Large intestine (tissue), 12 donors: ENCODE data around the gene IFITM5. TPM values are rescaled to one million over a fixed set of nuclear protein-coding genes. Genes with fewer than 3 reads are reported as not detected.

ENCODE experiments used
- DNase-seq, 2 donors: peaks; one replicate each; pipeline versions ENCODE4 v3.0.0 to v3.0.0-alpha.2; 2013
- H3K27ac ChIP-seq: one replicate; pipeline ENCODE4 v1.5.1; 2013; ENCODE audit warnings: low read length
- H3K27me3 ChIP-seq: 2 replicates; pipeline ENCODE4 v1.6.1; 2013; ENCODE audit warnings: low read length; ENCODE audit not compliant: control insufficient read depth, insufficient read depth
- H3K36me3 ChIP-seq: 2 replicates; pipeline ENCODE4 v1.6.1; 2013; ENCODE audit warnings: low read length; ENCODE audit not compliant: control insufficient read depth, insufficient read depth
- H3K4me1 ChIP-seq: one replicate; pipeline ENCODE4 v1.6.1; 2013; ENCODE audit warnings: low read length; ENCODE audit not compliant: control insufficient read depth, insufficient read depth
- H3K4me3 ChIP-seq: one replicate; pipeline ENCODE4 v1.5.1; 2013; ENCODE audit warnings: low read length
- H3K9me3 ChIP-seq: one replicate; pipeline ENCODE4 v1.6.1; 2013; ENCODE audit warnings: mild to moderate bottlenecking, low read depth, low read length, moderate library complexity; ENCODE audit not compliant: control insufficient read depth
- WGBS: methylation state at CpG from one replicate; pipeline ENCODE4 v1.1.5; 2013; ENCODE audit warnings: low lambda C conversion rate; ENCODE audit not compliant: insufficient coverage; 5-methylcytosine and 5-hydroxymethylcytosine counted together
- long read RNA-seq, 11 donors: transcript quantifications; one replicate each; lab custom pipeline, GENCODE V29; 2026
- polyA plus RNA-seq: library from polyadenylated mRNA; unstranded; fragments of 120-200 nt; gene quantifications from one replicate; pipeline ENCODE4 v1.2.1, GENCODE V29; 2013

The IFITM5 gene
- polyA plus RNA-seq = 0.10 TPM
- long read RNA-seq, donor 1 = 0 reads
- long read RNA-seq, donor 2 = 0 reads
- long read RNA-seq, donor 3 = 0 reads
- long read RNA-seq, donor 4 = 0 reads
- long read RNA-seq, donor 5 = 0 reads
- long read RNA-seq, donor 6, partial matches to known transcripts = 189 of 189 reads
- long read RNA-seq, donor 6, other reads (novel, unspliced or antisense) = 0 of 189 reads
- long read RNA-seq, donor 7 = 0 reads
- long read RNA-seq, donor 8 = 0 reads
- long read RNA-seq, donor 9 = 0 reads
- long read RNA-seq, donor 10 = 0 reads
- long read RNA-seq, donor 11 = 0 reads

- peaks cover 13% of the 10 kb centered on the region for H3K36me3 ChIP-seq
- peaks cover 9% of the 10 kb centered on the region for H3K27me3 ChIP-seq
- H3K27ac ChIP-seq = no peak within 1 kb of the TSS
- peaks cover 7% of the 10 kb centered on the region for H3K9me3 ChIP-seq
- no CpG with 5 or more reads among the region's 40 CpGs for WGBS
- DNase-seq = no peak
- H3K4me3 ChIP-seq = no peak within 1 kb of the TSS
- peaks cover 21% of the 10 kb centered on the region for H3K4me1 ChIP-seq
These were observed at the start of gene IFITM5 for GRCh38 chr11:299081-299891. Gene IFITM5 (minus strand): TSS chr11:299526. CDS start chr11:299490, 36 bp downstream.

GRCh38 chr11:346529-346928, 47.2 kb upstream of the IFITM5 start:
- Histone ChIP-seq H3K27ac (no peak overlapping the region), H3K27me3 (no peaks in the 10 kb centered on the region), H3K4me1 (peaks cover 17% of the 10 kb centered on the region), H3K9me3 (no peaks in the 10 kb centered on the region), H3K36me3 (no peaks in the 10 kb centered on the region), H3K4me3 (no peak overlapping the region)
- no peak for DNase-seq
- no CpG with 5 or more reads among the region's 3 CpGs for WGBS

GRCh38 chr11:344836-345578, 45.7 kb upstream of the IFITM5 start:
- Histone ChIP-seq H3K9me3 (no peaks in the 10 kb centered on the region), H3K4me1 (peaks cover 2% of the 10 kb centered on the region), H3K27ac (no peak overlapping the region), H3K4me3 (no peak overlapping the region), H3K27me3 (no peaks in the 10 kb centered on the region), H3K36me3 (no peaks in the 10 kb centered on the region)
- 89% methylated on average over 3 of the region's 11 CpGs for WGBS
- DNase-seq = no peak

- H3K36me3 ChIP-seq = no peaks in the 10 kb centered on the region
- H3K4me3 ChIP-seq = no peak overlapping the region
- H3K27me3 ChIP-seq = no peaks in the 10 kb centered on the region
- H3K4me1 ChIP-seq = no peaks in the 10 kb centered on the region
- H3K27ac ChIP-seq = no peak overlapping the region
- no peaks in the 10 kb centered on the region for H3K9me3 ChIP-seq
- 38% methylated on average over 1 of the region's 3 CpGs for WGBS
- no peak for DNase-seq
These were observed 43.0 kb upstream of the IFITM5 start for GRCh38 chr11:342328-342727.

- H3K27me3 ChIP-seq = no peaks in the 10 kb centered on the region
- no peaks in the 10 kb centered on the region for H3K9me3 ChIP-seq
- no peak overlapping the region for H3K27ac ChIP-seq
- 75% methylated on average over 3 of the region's 5 CpGs for WGBS
- no peaks in the 10 kb centered on the region for H3K36me3 ChIP-seq
- H3K4me1 ChIP-seq = peaks cover 10% of the 10 kb centered on the region
- no peak overlapping the region for H3K4me3 ChIP-seq
- DNase-seq = no peak
These were observed 41.5 kb upstream of the IFITM5 start for GRCh38 chr11:340539-341512.

- Histone ChIP-seq H3K36me3 (no peaks in the 10 kb centered on the region), H3K4me3 (no peak overlapping the region), H3K27ac (no peak overlapping the region), H3K27me3 (no peaks in the 10 kb centered on the region), H3K4me1 (peaks cover 15% of the 10 kb centered on the region), H3K9me3 (no peaks in the 10 kb centered on the region)
- 100% methylated on average over 2 of the region's 2 CpGs for WGBS
- DNase-seq = no peak
These were observed 40.6 kb upstream of the IFITM5 start for GRCh38 chr11:339963-340362.

- H3K27me3 ChIP-seq = no peaks in the 10 kb centered on the region
- no peak overlapping the region for H3K27ac ChIP-seq
- no CpG with 5 or more reads among the region's 6 CpGs for WGBS
- H3K9me3 ChIP-seq = no peaks in the 10 kb centered on the region
- H3K36me3 ChIP-seq = no peaks in the 10 kb centered on the region
- H3K4me3 ChIP-seq = no peak overlapping the region
- peaks cover 23% of the 10 kb centered on the region for H3K4me1 ChIP-seq
- no peak for DNase-seq
These were observed 38.4 kb upstream of the IFITM5 start for GRCh38 chr11:337711-338110.

GRCh38 chr11:336659-337198, 37.4 kb upstream of the IFITM5 start:
- Histone ChIP-seq H3K9me3 (no peaks in the 10 kb centered on the region), H3K27ac (peak overlapping the region; percentile 27), H3K4me1 (peaks cover 23% of the 10 kb centered on the region), H3K36me3 (no peaks in the 10 kb centered on the region), H3K27me3 (no peaks in the 10 kb centered on the region), H3K4me3 (no peak overlapping the region)
- peak in 1 of 2 donors; percentile 57 for DNase-seq
- no CpG with 5 or more reads among the region's 4 CpGs for WGBS

- DNase-seq = peak in 1 of 2 donors; percentile 39
- no peaks in the 10 kb centered on the region for H3K9me3 ChIP-seq
- no peaks in the 10 kb centered on the region for H3K27me3 ChIP-seq
- no peak overlapping the region for H3K4me3 ChIP-seq
- H3K36me3 ChIP-seq = no peaks in the 10 kb centered on the region
- no CpG with 5 or more reads among the region's 15 CpGs for WGBS
- peaks cover 23% of the 10 kb centered on the region for H3K4me1 ChIP-seq
- peak overlapping the region; percentile 27 for H3K27ac ChIP-seq
These were observed 36.7 kb upstream of the IFITM5 start for GRCh38 chr11:335779-336658.
